ENCODE measurements around the gene FBXW2.

Gene FBXW2

GRCh38 chr9:120741701-120742100 is 51.5 kb downstream of the FBXW2 start:
- no peak for DNase-seq (ENCODE audit: low spot score)

- DNase-seq (ENCODE audit: low spot score) = no peak
Measured at GRCh38 chr9:120741191-120741590, 52.0 kb downstream of the FBXW2 start.

- DNase-seq (ENCODE audit: low spot score) = no peak
Measured at GRCh38 chr9:120740132-120740531, 53.1 kb downstream of the FBXW2 start.

GRCh38 chr9:120737416-120738165 is 55.6 kb downstream of the FBXW2 start:
- DNase-seq (ENCODE audit: low spot score) = no peak

- DNase-seq (ENCODE audit: low spot score) = no peak
Measured at GRCh38 chr9:120736881-120737280, 56.3 kb downstream of the FBXW2 start.

- peak; percentile 60 for DNase-seq (ENCODE audit: low spot score)
Measured at GRCh38 chr9:120735415-120736126, 57.6 kb downstream of the FBXW2 start.

- no peak for DNase-seq (ENCODE audit: low spot score)
Measured at GRCh38 chr9:120734607-120735410, 58.4 kb downstream of the FBXW2 start.

- peak; percentile 69 for DNase-seq (ENCODE audit: low spot score)
Measured at GRCh38 chr9:120733190-120733589, 60.0 kb downstream of the FBXW2 start.

GRCh38 chr9:120730654-120731514 is 62.3 kb downstream of the FBXW2 start:
- peak; percentile 80 for DNase-seq (ENCODE audit: low spot score)

- no peak for DNase-seq (ENCODE audit: low spot score)
Measured at GRCh38 chr9:120729791-120730241, 63.4 kb downstream of the FBXW2 start.

- no peak for DNase-seq (ENCODE audit: low spot score)
Measured at GRCh38 chr9:120726484-120726883, 66.7 kb downstream of the FBXW2 start.

- DNase-seq (ENCODE audit: low spot score) = no peak
Measured at GRCh38 chr9:120725907-120726306, 67.3 kb downstream of the FBXW2 start.

- DNase-seq (ENCODE audit: low spot score) = no peak
Measured at GRCh38 chr9:120724757-120725400, 68.3 kb downstream of the FBXW2 start.

GRCh38 chr9:120723565-120723964 is 69.7 kb downstream of the FBXW2 start:
- no peak for DNase-seq (ENCODE audit: low spot score)

- DNase-seq (ENCODE audit: low spot score) = no peak
Measured at GRCh38 chr9:120720404-120720803, 72.8 kb downstream of the FBXW2 start.

GRCh38 chr9:120718316-120718715 is 74.9 kb downstream of the FBXW2 start:
- DNase-seq (ENCODE audit: low spot score) = no peak

- DNase-seq (ENCODE audit: low spot score) = no peak
Measured at GRCh38 chr9:120717176-120717575, 76.0 kb downstream of the FBXW2 start.

- no peak for DNase-seq (ENCODE audit: low spot score)
Measured at GRCh38 chr9:120716483-120716882, 76.7 kb downstream of the FBXW2 start.

GRCh38 chr9:120715389-120715924 is 77.8 kb downstream of the FBXW2 start:
- DNase-seq (ENCODE audit: low spot score) = peak; percentile 39

- no peak for DNase-seq (ENCODE audit: low spot score)
Measured at GRCh38 chr9:120714846-120715388, 78.3 kb downstream of the FBXW2 start.
